Measurements from ENCODE around the gene AAGAB. TPM values are rescaled to one million over a fixed set of nuclear protein-coding genes. Genes with fewer than 3 reads are reported as not detected.

Gene AAGAB
- total RNA-seq, 1 donor from 2014 or later: 90.8 TPM

DNA sequence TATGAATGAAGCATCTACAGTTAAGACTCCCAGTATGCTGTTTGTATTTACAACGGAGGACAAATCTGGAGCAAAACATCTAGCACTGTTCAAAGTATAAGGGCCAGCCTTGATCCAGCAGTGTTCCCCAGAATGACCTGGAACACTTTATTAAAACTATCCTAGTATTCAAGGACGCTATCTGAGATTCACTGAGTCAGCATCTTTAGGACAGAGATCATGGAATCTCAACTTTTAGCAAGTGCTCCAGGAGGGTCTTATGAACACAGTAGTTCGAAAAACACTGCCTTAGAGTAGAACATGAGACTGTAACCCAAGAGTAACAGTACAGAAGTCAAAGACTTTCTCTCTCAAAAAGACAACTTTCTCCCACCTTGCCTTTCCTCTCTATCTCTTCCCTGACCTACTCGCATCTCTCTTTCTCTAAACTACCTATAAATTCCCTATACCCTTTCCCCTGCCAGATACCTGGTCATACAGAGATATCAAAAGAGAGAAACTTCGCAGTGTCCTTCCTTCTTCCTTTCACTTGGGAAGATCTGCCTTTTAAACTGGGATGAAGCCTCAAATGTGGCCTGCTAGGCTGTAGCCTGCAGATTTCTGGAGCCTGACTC lies 43.8 kb downstream of the AAGAB start:
- no peaks in the 10 kb centered on the region for H3K27me3 ChIP-seq (ENCODE audit: control insufficient read depth, insufficient read depth, low read length)
- TF ChIP-seq, protein P1, sequence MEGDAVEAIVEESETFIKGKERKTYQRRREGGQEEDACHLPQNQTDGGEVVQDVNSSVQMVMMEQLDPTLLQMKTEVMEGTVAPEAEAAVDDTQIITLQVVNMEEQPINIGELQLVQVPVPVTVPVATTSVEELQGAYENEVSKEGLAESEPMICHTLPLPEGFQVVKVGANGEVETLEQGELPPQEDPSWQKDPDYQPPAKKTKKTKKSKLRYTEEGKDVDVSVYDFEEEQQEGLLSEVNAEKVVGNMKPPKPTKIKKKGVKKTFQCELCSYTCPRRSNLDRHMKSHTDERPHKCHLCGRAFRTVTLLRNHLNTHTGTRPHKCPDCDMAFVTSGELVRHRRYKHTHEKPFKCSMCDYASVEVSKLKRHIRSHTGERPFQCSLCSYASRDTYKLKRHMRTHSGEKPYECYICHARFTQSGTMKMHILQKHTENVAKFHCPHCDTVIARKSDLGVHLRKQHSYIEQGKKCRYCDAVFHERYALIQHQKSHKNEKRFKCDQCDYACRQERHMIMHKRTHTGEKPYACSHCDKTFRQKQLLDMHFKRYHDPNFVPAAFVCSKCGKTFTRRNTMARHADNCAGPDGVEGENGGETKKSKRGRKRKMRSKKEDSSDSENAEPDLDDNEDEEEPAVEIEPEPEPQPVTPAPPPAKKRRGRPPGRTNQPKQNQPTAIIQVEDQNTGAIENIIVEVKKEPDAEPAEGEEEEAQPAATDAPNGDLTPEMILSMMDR (IDR thresholded peaks at IDR 0.05; ENCODE audit: insufficient read depth, low read length, severe bottlenecking): no peak
- FAIRE-seq (no peak), DNase-seq (ENCODE audit: low read depth) (no peak)
- no peak overlapping the region for H3K4me3 ChIP-seq (ENCODE audit: low read depth, low read length)
- peaks cover 1% of the 10 kb centered on the region for H3K36me3 ChIP-seq (ENCODE audit: control insufficient read depth, insufficient read depth, low read length)

DNA sequence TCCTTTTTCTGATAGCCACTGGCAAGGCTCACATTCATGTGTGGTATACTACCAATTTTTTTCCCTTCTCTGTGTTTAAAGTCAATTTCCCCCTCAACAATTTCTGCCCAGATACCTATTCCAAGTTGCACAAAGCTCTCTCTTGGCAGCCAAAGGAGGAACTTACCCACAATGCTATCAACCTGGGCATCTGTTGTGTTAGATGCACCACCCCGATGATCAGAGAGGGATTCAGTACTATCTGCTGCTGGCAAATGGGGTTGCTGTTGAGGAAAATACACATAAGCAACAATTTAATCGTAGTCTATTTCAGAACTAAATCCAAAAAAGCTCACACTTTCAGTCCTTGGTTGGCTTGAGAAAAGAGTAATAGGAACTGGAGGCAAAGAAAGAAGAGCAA lies 46.1 kb downstream of the AAGAB start:
- DNase-seq (ENCODE audit: low read depth): no peak
- FAIRE-seq: no peak
- TF ChIP-seq, protein P1 (IDR thresholded peaks at IDR 0.05; ENCODE audit: insufficient read depth, low read length, severe bottlenecking): no peak
- peaks cover 1% of the 10 kb centered on the region for H3K36me3 ChIP-seq (ENCODE audit: control insufficient read depth, insufficient read depth, low read length)
- H3K4me3 ChIP-seq (ENCODE audit: low read depth, low read length): no peak overlapping the region
- H3K27me3 ChIP-seq (ENCODE audit: control insufficient read depth, insufficient read depth, low read length): no peaks in the 10 kb centered on the region

DNA sequence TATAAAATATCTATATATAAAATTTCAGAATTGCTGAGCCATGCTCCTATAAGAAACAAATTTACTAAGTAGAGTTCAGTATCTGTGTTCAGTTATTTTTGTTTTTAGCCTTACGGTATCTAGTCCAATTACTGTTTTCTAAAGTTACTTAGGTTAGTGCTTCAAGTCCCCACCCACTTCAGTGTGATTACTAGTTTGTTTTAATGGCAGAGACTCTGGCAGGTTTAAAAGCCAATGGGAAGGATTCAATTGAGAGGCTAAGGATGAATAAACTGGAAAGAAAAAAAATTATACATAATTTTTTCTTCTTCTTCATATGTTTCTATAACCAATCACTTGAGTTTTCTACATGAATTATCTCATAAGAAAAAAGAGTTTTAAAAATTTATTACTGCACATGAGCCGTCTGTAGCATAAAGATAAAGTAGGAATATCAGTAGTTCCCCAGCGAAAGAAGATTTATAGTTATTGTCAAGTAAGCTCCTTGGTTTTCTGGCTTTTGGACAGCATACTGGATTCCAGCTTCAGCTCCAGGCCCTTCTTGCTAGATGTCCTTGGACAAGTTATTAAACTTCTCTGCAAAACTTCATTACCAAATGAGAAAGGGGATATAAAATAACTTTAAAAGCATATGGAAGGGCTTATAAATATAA lies 46.8 kb downstream of the AAGAB start:
- peaks cover 1% of the 10 kb centered on the region for H3K36me3 ChIP-seq (ENCODE audit: control insufficient read depth, insufficient read depth, low read length)
- DNase-seq (ENCODE audit: low read depth) (no peak), FAIRE-seq (no peak)
- TF ChIP-seq, protein P1 (IDR thresholded peaks at IDR 0.05; ENCODE audit: insufficient read depth, low read length, severe bottlenecking): no peak
- no peak overlapping the region for H3K4me3 ChIP-seq (ENCODE audit: low read depth, low read length)
- H3K27me3 ChIP-seq (ENCODE audit: control insufficient read depth, insufficient read depth, low read length): no peaks in the 10 kb centered on the region

DNA sequence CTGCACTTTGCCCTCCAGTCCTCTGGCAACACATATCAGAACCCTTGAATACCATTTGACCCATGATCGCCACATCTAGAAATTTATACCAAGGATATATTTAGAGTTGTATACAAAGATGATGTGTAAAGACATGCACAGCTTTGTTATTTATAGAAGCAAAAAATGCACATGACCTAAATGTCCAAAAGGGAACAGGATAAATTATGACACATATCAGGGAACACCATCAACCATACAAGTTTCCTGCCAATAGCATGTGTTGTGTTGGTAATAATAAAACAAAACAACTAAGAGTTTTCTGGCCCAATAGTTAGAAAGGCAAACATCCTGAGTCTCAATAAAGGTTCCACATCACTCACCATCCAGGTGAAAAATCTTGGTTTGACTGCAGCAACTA lies 51.5 kb downstream of the AAGAB start:
- H3K27me3 ChIP-seq (ENCODE audit: control insufficient read depth, insufficient read depth, low read length): no peaks in the 10 kb centered on the region
- no peaks in the 10 kb centered on the region for H3K36me3 ChIP-seq (ENCODE audit: control insufficient read depth, insufficient read depth, low read length)
- TF ChIP-seq, protein P1 (IDR thresholded peaks at IDR 0.05; ENCODE audit: insufficient read depth, low read length, severe bottlenecking): no peak
- DNase-seq (ENCODE audit: low read depth) (no peak), FAIRE-seq (no peak)
- H3K4me3 ChIP-seq (ENCODE audit: low read depth, low read length): no peak overlapping the region

DNA sequence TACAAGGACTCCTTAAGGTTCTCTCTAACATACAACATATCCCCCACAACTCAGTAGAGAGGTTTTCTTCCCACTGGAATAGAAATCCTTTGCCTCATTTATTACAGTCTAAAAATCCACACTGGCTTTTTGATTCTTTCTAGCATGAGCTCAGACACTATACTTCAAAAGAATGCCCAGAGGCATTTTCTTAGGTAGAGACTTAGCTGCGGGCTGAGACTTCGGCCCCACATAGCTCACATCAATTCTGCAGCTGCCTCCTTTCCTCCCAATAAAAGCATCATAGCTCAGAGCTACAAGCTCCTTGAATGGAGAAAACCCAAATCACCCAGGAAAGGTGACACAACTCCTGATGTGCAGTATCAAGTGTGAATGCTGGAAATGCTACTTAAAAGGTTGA lies 52.4 kb downstream of the AAGAB start:
- FAIRE-seq (no peak), DNase-seq (ENCODE audit: low read depth) (no peak)
- Histone ChIP-seq H3K4me3 (ENCODE audit: low read depth, low read length) (no peak overlapping the region), H3K27me3 (ENCODE audit: control insufficient read depth, insufficient read depth, low read length) (no peaks in the 10 kb centered on the region), H3K36me3 (ENCODE audit: control insufficient read depth, insufficient read depth, low read length) (no peaks in the 10 kb centered on the region)
- TF ChIP-seq, protein P1 (IDR thresholded peaks at IDR 0.05; ENCODE audit: insufficient read depth, low read length, severe bottlenecking): no peak

Measured in bronchial epithelial cell (primary cell).